HUES6 (cell line): ENCODE data around the gene BAHD1.

Experiments used
- H3K27ac ChIP-seq: 2 replicates; pipeline ENCODE4 v1.7.0; 2013; ENCODE audit warnings: low read depth, mild to moderate bottlenecking, low read length, inconsistent platforms
- H3K27me3 ChIP-seq: 2 replicates; pipeline ENCODE4 v1.6.1; 2013; ENCODE audit warnings: low read length; ENCODE audit not compliant: control insufficient read depth, insufficient read depth
- H3K36me3 ChIP-seq: 2 replicates; pipeline ENCODE4 v1.6.1; 2013; ENCODE audit warnings: low read length; ENCODE audit not compliant: control insufficient read depth, insufficient read depth
- H3K4me1 ChIP-seq: 2 replicates; pipeline ENCODE4 v1.6.1; 2013; ENCODE audit warnings: low read length; ENCODE audit not compliant: control insufficient read depth, insufficient read depth
- H3K4me3 ChIP-seq: 2 replicates; pipeline ENCODE4 v1.5.1; 2013; ENCODE audit warnings: low read depth, low read length
- H3K9ac ChIP-seq: one replicate; pipeline ENCODE4 v1.6.1; 2013; ENCODE audit warnings: mild to moderate bottlenecking, low read length
- H3K9me3 ChIP-seq: 2 replicates; pipeline ENCODE4 v1.6.1; 2013; ENCODE audit warnings: low read depth, low read length; ENCODE audit not compliant: control insufficient read depth, insufficient read depth

Gene BAHD1

GRCh38 chr15:40470423-40471104 is 29.8 kb downstream of the BAHD1 start, which contains the start of gene CHST14:
CHST14 (plus strand) TSS chr15:40470984; CDS start chr15:40471214, 230 bp downstream.
- H3K9me3 ChIP-seq = no peaks in the 10 kb centered on the region
- peaks cover 6% of the 10 kb centered on the region; the same call in 1 of the 2 replicates for H3K27me3 ChIP-seq
- peaks cover 22% of the 10 kb centered on the region for H3K4me1 ChIP-seq
- peak within 1 kb of the TSS; percentile 69 for H3K4me3 ChIP-seq
- H3K9ac ChIP-seq = peak within 1 kb of the TSS; percentile 81
- peaks cover 23% of the 10 kb centered on the region for H3K36me3 ChIP-seq
- peak within 1 kb of the TSS; percentile 12; the same call in 1 of the 2 replicates for H3K27ac ChIP-seq

GRCh38 chr15:40471105-40471807 is 30.5 kb downstream of the BAHD1 start:
- H3K9me3 ChIP-seq = no peaks in the 10 kb centered on the region

GRCh38 chr15:40471808-40472150 is 31.0 kb downstream of the BAHD1 start:
- H3K27ac ChIP-seq = no peak overlapping the region
- H3K4me1 ChIP-seq = peaks cover 22% of the 10 kb centered on the region
- H3K27me3 ChIP-seq = peaks cover 6% of the 10 kb centered on the region; the same call in 1 of the 2 replicates

More at GRCh38 chr15:40471105-40471807, 30.5 kb downstream of the BAHD1 start:
- Histone ChIP-seq H3K9ac (peak overlapping the region; percentile 81), H3K27me3 (peaks cover 6% of the 10 kb centered on the region; the same call in 1 of the 2 replicates), H3K4me3 (peak overlapping the region; percentile 69), H3K36me3 (peaks cover 16% of the 10 kb centered on the region), H3K4me1 (peaks cover 22% of the 10 kb centered on the region), H3K27ac (peak overlapping the region; percentile 12; the same call in 1 of the 2 replicates)

GRCh38 chr15:40472171-40472727 is 31.5 kb downstream of the BAHD1 start:
- Histone ChIP-seq H3K27ac (no peak overlapping the region), H3K4me3 (peak overlapping the region; percentile 69), H3K9ac (no peak overlapping the region), H3K27me3 (peaks cover 6% of the 10 kb centered on the region; the same call in 1 of the 2 replicates), H3K4me1 (peaks cover 22% of the 10 kb centered on the region), H3K36me3 (peaks cover 6% of the 10 kb centered on the region), H3K9me3 (no peaks in the 10 kb centered on the region)

More at GRCh38 chr15:40471808-40472150, 31.0 kb downstream of the BAHD1 start:
- peaks cover 10% of the 10 kb centered on the region for H3K36me3 ChIP-seq
- H3K9ac ChIP-seq = peak overlapping the region; percentile 81
- H3K4me3 ChIP-seq = peak overlapping the region; percentile 69
- no peaks in the 10 kb centered on the region for H3K9me3 ChIP-seq

GRCh38 chr15:40474581-40474980 is 33.8 kb downstream of the BAHD1 start:
- Histone ChIP-seq H3K36me3 (no peaks in the 10 kb centered on the region), H3K4me1 (peaks cover 23% of the 10 kb centered on the region), H3K27me3 (peaks cover 6% of the 10 kb centered on the region; the same call in 1 of the 2 replicates), H3K4me3 (no peak overlapping the region), H3K9ac (no peak overlapping the region), H3K9me3 (no peaks in the 10 kb centered on the region), H3K27ac (no peak overlapping the region)

- no peaks in the 10 kb centered on the region for H3K27me3 ChIP-seq
- H3K9me3 ChIP-seq = no peaks in the 10 kb centered on the region
- no peak overlapping the region for H3K4me3 ChIP-seq
- no peak overlapping the region for H3K27ac ChIP-seq
- peaks cover 4% of the 10 kb centered on the region for H3K4me1 ChIP-seq
- no peaks in the 10 kb centered on the region for H3K36me3 ChIP-seq
- no peak overlapping the region for H3K9ac ChIP-seq
These were observed 37.0 kb downstream of the BAHD1 start for GRCh38 chr15:40477642-40478327.

GRCh38 chr15:40479024-40479423 is 38.3 kb downstream of the BAHD1 start:
- Histone ChIP-seq H3K27ac (no peak overlapping the region), H3K36me3 (no peaks in the 10 kb centered on the region), H3K4me1 (peaks cover 4% of the 10 kb centered on the region), H3K9me3 (no peaks in the 10 kb centered on the region), H3K9ac (no peak overlapping the region), H3K27me3 (no peaks in the 10 kb centered on the region), H3K4me3 (no peak overlapping the region)

GRCh38 chr15:40481341-40482074 is 40.8 kb downstream of the BAHD1 start:
- Histone ChIP-seq H3K27me3 (no peaks in the 10 kb centered on the region), H3K27ac (no peak overlapping the region), H3K36me3 (no peaks in the 10 kb centered on the region)

GRCh38 chr15:40483919-40484318 is 43.2 kb downstream of the BAHD1 start:
- Histone ChIP-seq H3K4me1 (no peaks in the 10 kb centered on the region), H3K9me3 (no peaks in the 10 kb centered on the region), H3K36me3 (no peaks in the 10 kb centered on the region), H3K4me3 (no peak overlapping the region), H3K27ac (no peak overlapping the region), H3K9ac (no peak overlapping the region), H3K27me3 (no peaks in the 10 kb centered on the region)

More at GRCh38 chr15:40481341-40482074, 40.8 kb downstream of the BAHD1 start:
- Histone ChIP-seq H3K4me3 (no peak overlapping the region), H3K4me1 (peaks cover 4% of the 10 kb centered on the region), H3K9ac (no peak overlapping the region), H3K9me3 (no peaks in the 10 kb centered on the region)

- no peak overlapping the region for H3K27ac ChIP-seq
- no peak overlapping the region for H3K4me3 ChIP-seq
These were observed 45.5 kb downstream of the BAHD1 start for GRCh38 chr15:40486066-40486770.

More at GRCh38 chr15:40486066-40486770, 45.5 kb downstream of the BAHD1 start:
- H3K9me3 ChIP-seq = no peaks in the 10 kb centered on the region
- H3K27me3 ChIP-seq = no peaks in the 10 kb centered on the region
- no peaks in the 10 kb centered on the region for H3K36me3 ChIP-seq
- H3K4me1 ChIP-seq = no peaks in the 10 kb centered on the region
- H3K9ac ChIP-seq = no peak overlapping the region
